Ovary (tissue), 3 donors: Measurements from ENCODE around the gene ANTXRL.

Experiments
- CTCF ChIP-seq, 3 donors: fragments of 450-650 bp in 2 of 3; fragments of 200-600 bp in 1 of 3; IDR thresholded peaks; one replicate each; pipeline versions ENCODE4 v1.5.1 to v1.8.0; 2016 to 2022; ENCODE audit warnings: antibody characterized with exemption in 3 of 3, mild to moderate bottlenecking in 1 of 3
- POLR2A ChIP-seq: fragments of 450-650 bp; IDR thresholded peaks from one replicate; pipeline ENCODE4 v1.6.1; 2017; ENCODE audit warnings: antibody characterized with exemption, mild to moderate bottlenecking, moderate library complexity
- donor health status: DM: no; HTN: no; CAD: no.

GRCh38 chr10:46326971-46327370 lies 40.2 kb downstream of the ANTXRL start:
- TF ChIP-seq CTCF (IDR thresholded peaks at IDR 0.05) (no peak), POLR2A (no peak)
